UCSD-AML1 (cell line): ENCODE data around the gene RUSC2.
A peak's percentile ranks its signal among the peaks of the same experiment; 100 is the strongest.

Experiments used
- DNase-seq: peaks from one replicate; lab custom pipeline; 2025; ENCODE audit not compliant: unreplicated experiment; lab: John Stamatoyannopoulos, UW

RUSC2 gene, protein sequence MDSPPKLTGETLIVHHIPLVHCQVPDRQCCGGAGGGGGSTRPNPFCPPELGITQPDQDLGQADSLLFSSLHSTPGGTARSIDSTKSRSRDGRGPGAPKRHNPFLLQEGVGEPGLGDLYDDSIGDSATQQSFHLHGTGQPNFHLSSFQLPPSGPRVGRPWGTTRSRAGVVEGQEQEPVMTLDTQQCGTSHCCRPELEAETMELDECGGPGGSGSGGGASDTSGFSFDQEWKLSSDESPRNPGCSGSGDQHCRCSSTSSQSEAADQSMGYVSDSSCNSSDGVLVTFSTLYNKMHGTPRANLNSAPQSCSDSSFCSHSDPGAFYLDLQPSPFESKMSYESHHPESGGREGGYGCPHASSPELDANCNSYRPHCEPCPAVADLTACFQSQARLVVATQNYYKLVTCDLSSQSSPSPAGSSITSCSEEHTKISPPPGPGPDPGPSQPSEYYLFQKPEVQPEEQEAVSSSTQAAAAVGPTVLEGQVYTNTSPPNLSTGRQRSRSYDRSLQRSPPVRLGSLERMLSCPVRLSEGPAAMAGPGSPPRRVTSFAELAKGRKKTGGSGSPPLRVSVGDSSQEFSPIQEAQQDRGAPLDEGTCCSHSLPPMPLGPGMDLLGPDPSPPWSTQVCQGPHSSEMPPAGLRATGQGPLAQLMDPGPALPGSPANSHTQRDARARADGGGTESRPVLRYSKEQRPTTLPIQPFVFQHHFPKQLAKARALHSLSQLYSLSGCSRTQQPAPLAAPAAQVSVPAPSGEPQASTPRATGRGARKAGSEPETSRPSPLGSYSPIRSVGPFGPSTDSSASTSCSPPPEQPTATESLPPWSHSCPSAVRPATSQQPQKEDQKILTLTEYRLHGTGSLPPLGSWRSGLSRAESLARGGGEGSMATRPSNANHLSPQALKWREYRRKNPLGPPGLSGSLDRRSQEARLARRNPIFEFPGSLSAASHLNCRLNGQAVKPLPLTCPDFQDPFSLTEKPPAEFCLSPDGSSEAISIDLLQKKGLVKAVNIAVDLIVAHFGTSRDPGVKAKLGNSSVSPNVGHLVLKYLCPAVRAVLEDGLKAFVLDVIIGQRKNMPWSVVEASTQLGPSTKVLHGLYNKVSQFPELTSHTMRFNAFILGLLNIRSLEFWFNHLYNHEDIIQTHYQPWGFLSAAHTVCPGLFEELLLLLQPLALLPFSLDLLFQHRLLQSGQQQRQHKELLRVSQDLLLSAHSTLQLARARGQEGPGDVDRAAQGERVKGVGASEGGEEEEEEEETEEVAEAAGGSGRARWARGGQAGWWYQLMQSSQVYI (N-terminal part only)

DNA sequence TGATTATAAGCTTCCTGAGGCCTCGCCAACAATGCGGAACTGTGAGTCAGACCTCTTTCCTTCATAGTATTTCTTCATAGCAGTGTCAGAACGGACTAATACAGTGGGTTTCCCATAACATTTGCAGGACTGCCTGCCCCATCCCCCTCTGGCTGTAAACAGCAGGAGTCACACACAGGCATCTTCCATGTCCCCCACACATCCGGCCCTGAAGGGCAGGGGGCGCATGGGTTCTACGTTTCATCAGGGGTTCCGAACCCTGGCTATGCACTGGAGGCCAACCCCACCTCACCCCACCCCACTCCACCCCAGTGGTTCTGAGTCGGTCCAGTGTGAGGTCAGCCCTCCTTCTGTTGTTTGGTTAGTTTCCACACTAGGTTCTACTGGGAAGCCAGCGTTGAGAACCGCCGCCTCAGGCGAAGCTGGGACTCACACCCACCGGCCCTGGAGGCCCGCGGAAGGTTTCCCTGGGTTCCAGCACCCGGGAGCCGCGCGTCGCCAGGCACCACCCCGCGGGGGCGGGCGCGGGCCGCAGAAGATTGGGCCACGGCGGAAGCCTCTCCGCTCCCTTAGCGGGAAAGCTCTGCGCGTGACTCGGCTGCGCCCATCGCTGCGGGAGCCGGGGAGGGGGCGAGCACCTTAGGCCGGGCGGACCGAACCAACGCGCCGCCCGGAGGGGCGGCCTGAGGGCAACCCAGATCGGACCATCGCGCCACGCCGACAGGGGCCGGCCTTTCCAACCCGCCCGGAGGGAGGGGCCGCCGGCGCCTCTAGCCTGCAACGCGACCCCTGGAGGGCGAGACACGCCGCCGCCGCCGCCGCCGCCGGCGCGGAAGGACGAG lies at the start of gene RUSC2:
RUSC2 (plus strand) TSS at position 799 of the 842 bp plus-strand sequence. CDS start 56,411 bp downstream, outside the sequence.
- DNase-seq, result peak; percentile 86

DNA sequence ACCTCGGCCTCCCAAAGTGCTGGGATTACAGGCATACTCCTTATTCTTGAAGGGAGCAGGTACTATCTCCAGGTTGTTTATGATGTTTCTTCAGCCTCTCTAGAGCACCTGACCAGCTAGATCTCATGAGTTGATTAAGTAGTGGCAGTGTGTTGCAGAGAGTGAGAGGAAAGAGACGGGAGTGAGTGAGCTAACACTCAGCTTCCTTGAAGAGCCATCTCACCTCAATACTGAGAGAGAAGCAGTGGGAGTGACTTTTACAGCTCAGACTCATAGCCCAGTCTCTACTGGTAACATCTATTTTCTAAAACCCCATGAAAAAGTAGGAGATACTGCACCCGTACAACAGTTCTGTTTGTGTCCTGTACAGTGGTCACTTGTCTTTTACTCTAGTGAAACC lies 43.9 kb upstream of the RUSC2 start:
- no peak for DNase-seq

DNA sequence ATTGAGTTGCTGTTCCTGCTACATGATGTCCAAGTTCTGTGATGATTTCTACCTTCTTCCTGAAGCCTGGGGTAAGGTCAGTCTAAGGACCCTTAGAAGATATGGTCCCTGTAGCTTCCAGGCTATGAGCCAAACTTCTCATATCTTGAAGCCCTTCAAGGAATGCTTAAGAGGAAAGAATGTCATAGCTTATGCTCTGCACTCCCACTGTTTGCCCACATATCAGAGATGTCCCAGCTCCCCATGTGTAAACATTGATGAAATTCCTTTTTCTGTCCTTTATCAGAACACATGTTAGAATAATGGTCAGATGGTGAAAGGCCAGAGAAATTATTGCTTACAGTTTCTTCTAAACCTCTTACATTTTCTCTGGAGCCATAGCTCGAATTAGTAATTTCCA lies 41.4 kb upstream of the RUSC2 start:
- no peak for DNase-seq

DNA sequence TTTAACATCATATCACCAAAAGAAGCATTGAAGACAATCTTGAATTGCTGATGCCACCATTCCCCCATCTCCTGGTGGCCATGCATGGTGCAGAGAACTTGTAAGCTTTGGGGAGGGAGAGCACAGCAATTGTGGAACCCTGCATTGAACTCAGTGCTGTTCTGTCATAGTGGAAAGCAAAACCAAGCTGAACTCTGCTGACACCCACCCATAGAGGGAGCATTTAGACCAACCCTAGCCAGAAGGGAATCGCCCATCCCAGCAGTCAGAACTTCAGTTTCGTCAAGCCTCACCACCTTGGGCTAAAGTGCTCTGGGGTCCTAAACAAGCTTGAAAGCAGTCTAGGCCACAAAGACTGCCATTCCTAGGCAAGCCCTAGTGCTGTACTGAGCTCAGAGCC lies 37.4 kb upstream of the RUSC2 start:
- DNase-seq, result no peak

DNA sequence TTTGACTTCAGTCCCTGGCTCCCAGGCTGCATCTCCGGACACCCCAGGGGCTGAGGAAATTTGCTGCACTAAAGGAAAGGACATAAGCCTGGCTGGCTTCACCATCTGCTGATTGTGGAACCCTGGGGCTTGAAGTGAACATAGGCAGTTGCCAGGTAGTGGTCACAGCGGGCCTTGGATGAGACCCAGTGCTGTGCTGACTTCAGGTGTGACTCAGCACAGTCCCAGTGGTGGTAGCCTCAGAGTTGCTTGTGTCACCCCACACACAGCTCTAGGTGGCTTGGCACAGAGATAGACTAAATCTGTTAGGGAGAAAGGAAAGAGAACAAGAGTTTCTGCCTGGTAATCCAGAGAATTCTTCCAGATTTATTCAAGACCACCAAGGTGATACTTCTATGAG lies 36.1 kb upstream of the RUSC2 start:
- no peak for DNase-seq

DNA sequence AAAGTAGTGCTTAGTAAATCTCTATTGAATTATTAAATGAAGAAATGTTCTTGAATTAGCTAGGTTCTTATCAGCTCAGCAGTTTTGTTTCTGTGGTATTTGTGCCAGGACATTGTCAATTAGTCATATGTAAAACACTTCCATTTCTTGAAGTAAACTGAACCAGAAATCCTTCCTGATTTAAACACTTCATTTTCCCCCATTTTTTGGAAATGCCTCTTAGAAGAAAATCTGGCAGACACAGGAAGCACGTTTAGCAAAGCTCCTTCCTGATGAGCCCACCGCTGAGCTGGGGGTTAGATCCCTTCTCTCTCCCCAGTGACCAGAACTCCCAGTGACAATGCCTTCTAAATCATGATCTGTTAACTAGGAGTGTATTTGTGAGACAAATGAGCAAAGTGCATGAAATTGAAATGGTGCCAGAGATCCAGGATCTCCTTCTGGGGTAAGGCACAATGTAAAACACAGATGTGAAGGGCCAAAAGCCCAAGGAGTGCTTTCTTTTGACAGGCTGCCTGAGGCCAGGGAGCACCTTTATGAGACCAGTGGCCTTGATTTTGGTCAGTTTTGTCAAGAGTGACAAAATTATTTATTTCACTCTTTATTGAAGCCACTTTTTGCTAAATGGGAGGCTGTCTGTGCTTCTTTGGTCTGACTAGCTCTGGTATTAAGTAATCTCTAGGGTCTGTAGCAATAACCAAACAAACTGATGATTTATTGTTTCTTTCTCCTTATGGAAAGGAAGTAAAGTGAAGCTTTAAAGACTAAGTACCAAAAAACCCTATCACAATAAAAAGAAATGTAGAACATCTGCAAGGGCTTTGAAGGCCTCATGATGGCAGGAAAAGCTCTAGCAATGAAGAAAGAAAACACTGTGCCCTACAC lies 25.5 kb upstream of the RUSC2 start:
- DNase-seq, result no peak

DNA sequence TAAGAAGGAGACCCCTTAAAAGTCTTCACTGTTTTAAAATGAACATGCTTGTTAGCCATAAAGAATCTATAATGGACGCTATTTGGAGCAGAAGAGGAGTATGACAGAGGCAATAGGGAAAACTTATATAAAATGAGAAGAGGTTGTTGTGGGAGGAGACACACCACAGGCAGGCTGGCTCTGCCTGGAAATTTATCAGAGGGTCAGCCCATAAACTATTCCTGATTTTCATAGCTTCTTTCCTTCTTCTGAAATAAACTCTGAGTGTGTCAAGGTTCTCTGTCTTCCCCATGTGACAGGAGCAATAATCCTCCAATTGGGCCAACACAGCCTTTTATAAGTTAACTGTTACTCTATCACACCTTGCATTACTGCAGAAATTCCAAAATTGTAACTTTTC lies 19.6 kb upstream of the RUSC2 start:
- DNase-seq, result no peak

DNA sequence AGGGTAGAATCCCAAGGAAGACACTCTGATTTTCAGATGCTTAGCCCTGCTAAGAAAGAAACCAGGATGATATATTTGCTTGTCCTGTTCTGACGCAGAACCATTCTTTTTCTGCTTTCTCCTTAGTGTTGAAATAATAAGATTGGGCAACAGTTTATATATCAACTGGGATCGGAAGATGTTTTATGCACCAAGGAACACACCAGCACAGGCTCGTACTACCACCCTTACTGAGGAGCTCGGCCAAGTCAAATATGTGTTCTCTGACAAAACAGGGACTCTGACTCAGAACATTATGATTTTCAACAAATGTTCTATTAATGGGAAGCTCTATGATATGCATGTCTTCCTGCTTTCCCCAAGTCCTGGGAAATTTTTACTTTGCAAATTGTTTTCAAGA lies 19.0 kb upstream of the RUSC2 start:
- no peak for DNase-seq

DNA sequence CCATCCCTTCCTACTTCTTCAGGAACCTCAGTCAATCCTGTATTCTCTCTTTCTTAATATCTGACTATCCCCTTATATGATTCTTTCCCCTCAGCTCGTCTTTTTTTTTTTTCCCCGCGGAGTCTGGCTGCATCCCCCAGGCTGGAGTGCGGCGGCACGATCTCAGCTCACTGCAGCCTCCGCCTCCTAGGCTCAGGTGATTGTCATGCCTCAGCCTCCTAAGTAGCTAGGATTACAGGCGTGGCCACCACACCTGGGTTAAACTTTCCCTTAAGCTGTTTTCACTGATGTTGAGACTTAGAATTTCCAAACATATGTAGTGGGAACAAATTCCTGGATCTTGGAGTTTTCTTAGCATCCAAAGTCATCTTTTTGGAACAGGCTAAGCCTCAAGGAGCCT lies 13.3 kb upstream of the RUSC2 start:
- no peak for DNase-seq

DNA sequence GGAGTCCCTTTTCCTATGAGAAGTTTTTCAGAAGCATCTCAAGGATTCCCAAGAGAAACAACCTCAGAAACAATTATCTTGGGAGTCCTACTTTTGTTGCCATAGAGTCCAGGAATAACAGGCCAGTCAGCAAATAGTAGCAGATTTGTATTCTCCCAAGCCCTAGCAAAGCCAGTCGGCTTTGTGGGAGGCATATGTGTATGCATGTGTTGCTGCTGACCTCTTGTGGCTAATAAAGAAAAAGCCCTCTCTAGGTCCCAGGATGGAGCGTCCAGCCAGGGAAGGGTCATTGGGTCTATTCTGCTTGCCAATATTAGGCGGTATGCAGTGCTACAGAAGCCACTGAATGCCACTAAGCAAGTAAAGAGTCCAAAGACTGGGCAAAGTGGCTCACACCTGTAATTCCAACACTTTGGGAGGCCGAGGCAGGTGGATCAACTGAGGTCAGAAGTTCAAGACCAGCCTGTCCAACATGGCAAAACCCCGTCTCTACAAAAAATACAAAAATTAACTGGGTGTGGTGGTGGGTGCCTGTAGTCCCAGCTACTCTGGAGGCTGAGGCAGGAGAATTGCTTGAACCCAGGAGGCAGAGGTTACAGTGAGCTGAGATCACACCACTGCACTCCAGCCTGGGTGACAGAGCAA lies 12.6 kb upstream of the RUSC2 start:
- DNase-seq, result peak; percentile 25

DNA sequence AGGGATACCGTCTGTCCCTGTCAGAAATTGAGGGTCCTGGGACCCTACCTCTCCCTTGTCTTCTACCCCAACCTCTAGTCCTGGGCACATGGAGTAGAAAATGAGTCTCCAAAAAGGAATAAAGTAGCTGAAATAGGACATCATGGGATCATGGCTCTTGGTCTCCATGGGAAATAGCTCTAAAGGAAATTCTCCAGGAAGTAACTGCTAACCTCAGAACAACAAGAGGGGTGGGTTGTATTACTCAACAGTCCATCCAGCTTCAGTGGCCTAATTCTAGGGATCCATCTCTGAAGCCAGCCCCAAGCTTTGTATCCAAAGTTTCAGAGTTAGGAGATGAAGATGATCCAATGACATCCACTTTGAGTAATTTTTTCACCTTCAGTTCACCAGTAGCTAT lies 11.0 kb upstream of the RUSC2 start:
- DNase-seq, result no peak

DNA sequence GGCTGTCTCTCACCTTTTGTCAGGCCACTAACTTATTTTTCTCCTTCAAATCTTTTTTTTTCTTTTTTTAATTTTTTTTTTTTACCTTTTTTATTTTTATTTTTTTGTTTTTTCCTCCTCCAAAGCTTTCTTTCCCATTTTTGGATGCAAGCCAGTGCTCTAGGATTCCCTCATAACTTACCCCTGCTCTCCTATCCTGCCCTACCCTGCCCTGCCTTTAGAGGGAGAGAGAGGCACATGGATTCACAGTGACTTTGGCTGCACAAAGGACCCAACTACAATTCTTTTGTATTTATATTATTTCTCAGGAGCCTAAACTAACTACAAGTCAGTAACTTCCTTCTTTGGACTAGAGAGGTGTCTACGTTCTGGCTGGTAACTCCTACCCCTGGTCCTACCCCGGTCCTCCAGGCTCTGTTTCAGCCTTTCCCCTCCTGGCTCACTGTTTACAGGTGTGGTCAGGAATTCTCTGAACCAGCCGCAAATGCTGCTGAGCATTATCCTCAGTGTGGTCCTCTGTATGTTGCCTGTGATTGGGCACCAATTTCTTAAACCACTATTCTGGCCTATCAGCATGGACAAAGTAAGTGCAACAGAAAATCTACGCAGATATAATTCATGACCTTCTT lies 8.4 kb upstream of the RUSC2 start:
- DNase-seq, result peak; percentile 27

DNA sequence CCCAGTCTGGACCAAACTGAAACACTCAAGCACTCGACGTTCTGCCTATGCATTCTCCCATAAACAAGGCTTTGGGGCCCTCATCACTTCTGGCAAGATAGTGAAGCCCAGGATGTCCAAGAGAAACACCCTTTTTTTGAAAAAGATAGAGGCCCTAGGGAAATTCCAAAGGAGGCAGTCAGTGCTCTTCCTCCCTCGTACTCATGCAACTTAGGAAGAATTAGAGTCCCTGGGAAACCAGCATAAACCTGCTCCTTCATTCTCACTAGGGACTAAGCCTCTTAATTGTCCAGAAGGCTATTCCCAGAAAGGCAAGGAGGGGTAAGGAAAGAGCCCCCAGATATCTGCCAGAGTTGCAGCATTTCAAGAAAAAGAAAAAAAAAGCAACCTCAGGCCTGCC lies 7.8 kb upstream of the RUSC2 start:
- no peak for DNase-seq

DNA sequence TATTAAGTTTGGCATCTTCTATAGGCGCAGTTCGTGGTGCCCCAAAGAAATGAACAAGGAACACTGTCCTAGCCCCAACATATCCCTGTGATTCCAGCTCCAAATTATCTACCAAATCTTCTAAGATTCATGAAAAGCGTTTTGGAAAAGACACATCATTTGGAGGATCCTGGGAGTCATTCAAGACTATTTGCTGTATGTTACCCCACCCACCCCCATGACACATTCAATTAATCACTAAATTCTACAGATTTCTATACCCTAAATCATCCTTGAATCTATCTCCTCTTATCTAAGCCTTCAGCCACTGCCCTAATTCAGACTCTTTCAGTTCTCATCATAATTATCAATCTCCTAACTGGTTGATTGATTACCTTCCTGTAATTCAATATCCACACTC lies 5.5 kb upstream of the RUSC2 start:
- DNase-seq, result no peak

DNA sequence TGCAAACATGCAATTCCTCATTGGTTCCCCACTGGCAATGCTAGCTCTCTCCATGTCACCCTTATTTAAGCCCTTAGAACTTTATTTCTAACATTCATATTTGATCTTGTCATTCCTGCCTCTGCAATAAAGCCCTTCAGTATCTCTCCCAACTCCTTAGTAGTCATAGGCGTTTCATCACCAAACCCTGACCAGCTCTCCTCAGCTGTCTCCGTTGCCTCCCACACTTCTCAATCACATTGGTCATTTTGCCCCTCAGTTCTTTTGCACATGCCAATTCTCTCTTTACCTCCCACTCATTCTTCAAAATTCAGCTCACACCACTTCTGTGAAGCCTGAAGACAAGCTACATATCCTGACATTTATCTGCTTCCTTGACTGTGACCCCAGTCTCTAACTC lies 2.8 kb upstream of the RUSC2 start:
- no peak for DNase-seq

DNA sequence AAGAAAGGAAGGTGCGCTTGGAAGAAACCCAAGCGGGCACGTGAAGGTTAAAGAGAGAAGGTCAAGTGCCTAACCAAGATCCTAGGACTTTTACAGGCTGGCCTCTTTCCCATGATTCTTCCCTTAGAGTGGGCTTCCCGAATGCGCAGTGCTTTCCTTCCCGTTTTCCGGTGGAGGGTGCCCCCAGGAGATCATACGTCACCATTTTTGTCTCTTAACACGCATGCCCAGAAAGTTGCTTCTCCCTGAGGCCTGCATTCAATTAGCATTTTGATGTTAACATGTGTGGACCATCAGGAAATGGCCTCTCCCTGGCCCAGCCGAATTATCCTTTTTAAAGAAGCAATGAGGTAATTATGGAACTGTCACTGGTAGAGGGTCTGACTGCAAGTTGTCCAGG lies 1.9 kb upstream of the RUSC2 start:
- DNase-seq, result no peak

DNA sequence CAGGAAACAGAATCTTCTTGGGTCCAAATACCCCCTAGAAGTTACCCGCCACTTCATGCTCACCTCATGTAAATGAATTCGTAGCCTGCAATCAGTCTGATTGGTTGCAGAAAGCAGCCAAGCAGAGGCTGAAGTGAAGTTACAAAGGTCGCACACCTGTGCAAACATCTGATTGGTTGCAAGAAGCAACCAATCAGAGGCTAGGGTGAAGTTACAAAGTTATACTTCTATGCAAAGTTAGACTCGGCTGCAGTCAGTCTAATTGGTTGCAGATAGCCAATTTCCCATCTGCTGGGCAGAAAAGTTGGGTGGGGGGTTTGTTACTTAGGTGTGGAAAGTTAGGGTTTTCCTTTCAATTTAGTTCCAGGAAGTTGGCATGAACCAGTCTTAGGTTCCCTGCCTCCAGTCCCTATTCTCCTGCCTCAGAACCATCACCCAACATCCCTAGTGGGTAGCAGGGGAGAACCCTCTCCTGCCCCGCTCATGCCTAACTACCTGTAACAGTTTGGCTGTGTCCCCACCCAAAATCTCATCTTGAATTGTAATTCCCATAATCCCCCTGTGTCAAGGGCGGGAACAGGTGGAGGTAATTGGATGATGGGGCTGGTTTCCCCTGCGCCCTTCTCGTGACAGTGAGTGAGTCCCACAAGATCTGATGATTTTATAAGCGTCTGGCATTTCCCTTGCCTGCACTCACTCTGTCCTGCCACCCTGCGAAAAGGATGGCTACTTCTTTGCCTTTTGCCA lies 1.2 kb upstream of the RUSC2 start:
- DNase-seq, result no peak
